Activated T-helper 17 cell treated with anti-CD3 and anti-CD28 coated beads, Interleukin-2, amount 50 U/mL, for 72 hours (primary cell): Measurements from ENCODE around the gene SGCB. TPM values are rescaled to one million over a fixed set of nuclear protein-coding genes. Genes with fewer than 3 reads are reported as not detected.
"Not testable (repeated sequence)": the region's sequence is repeated elsewhere in the genome, so short reads cannot be mapped to it uniquely, and the experiment has no call there.

ENCODE experiments used
- ATAC-seq: fragments of 150-1000 bp; cut with Tn5 transposase; replicated peaks from 2 replicates; pipeline ENCODE4 v1.10.0; 2021; ENCODE audit warnings: mild to moderate bottlenecking, moderate library complexity
- H3K27ac Mint-ChIP-seq: one replicate; pipeline ENCODE4 v1.8.0; 2022; ENCODE audit warnings: mixed read lengths
- H3K27me3 Mint-ChIP-seq: one replicate; pipeline ENCODE4 v1.8.0; 2022; ENCODE audit warnings: mixed read lengths
- H3K36me3 Mint-ChIP-seq: one replicate; pipeline ENCODE4 v1.8.0; 2022; ENCODE audit warnings: low read depth, mild to moderate bottlenecking, mixed read lengths
- H3K4me1 Mint-ChIP-seq: one replicate; pipeline ENCODE4 v1.8.0; 2022; ENCODE audit warnings: mixed read lengths
- H3K4me3 Mint-ChIP-seq: one replicate; pipeline ENCODE4 v1.8.0; 2022; ENCODE audit warnings: mild to moderate bottlenecking, mixed read lengths
- H3K9me3 Mint-ChIP-seq: one replicate; pipeline ENCODE4 v1.8.0; 2022; ENCODE audit warnings: mixed read lengths
- total RNA-seq, 2 donors: library from RNA; stranded (reverse); gene quantifications; one replicate each; pipeline ENCODE4 v1.2.3, GENCODE V29; 2022

Gene SGCB
- 10 to 100 TPM; 16.4 to 24.0 TPM for total RNA-seq

GRCh38 chr4:52038103-52038912 is at the start of gene SGCB:
Gene SGCB, minus strand, starts transcription at chr4:52038299. Its CDS starts 40 bp downstream, at chr4:52038259.
- Mint-ChIP-seq H3K4me1 (peaks cover 18% of the 10 kb centered on the region), H3K36me3 (no peaks in the 10 kb centered on the region), H3K27ac (peak within 1 kb of the TSS; percentile 79), H3K4me3 (peak within 1 kb of the TSS; percentile 80), H3K27me3 (peaks cover 18% of the 10 kb centered on the region), H3K9me3 (no peaks in the 10 kb centered on the region)
- ATAC-seq = peak; percentile 95

- ATAC-seq, H3K4me3 Mint-ChIP-seq, H3K27ac Mint-ChIP-seq, H3K36me3 Mint-ChIP-seq, H3K4me1 Mint-ChIP-seq, H3K9me3 Mint-ChIP-seq: not testable (repeated sequence)
- peaks cover 13% of the 10 kb centered on the region for H3K27me3 Mint-ChIP-seq
Observed at GRCh38 chr4:52086425-52086824, 48.3 kb upstream of the SGCB start.

- Mint-ChIP-seq H3K9me3 (no peaks in the 10 kb centered on the region), H3K4me1 (no peaks in the 10 kb centered on the region), H3K36me3 (no peaks in the 10 kb centered on the region), H3K4me3 (no peak overlapping the region), H3K27me3 (peaks cover 45% of the 10 kb centered on the region), H3K27ac (no peak overlapping the region)
- ATAC-seq = no peak
Observed at GRCh38 chr4:52081216-52081615, 43.1 kb upstream of the SGCB start.

- H3K4me3 Mint-ChIP-seq = no peak overlapping the region
- no peaks in the 10 kb centered on the region for H3K4me1 Mint-ChIP-seq
- no peaks in the 10 kb centered on the region for H3K36me3 Mint-ChIP-seq
- ATAC-seq = no peak
- no peaks in the 10 kb centered on the region for H3K9me3 Mint-ChIP-seq
- no peak overlapping the region for H3K27ac Mint-ChIP-seq
- H3K27me3 Mint-ChIP-seq = peaks cover 58% of the 10 kb centered on the region
Observed at GRCh38 chr4:52079659-52080058, 41.6 kb upstream of the SGCB start.

GRCh38 chr4:52076731-52077130 is 38.6 kb upstream of the SGCB start:
- no peaks in the 10 kb centered on the region for H3K4me1 Mint-ChIP-seq
- H3K4me3 Mint-ChIP-seq = no peak overlapping the region
- H3K9me3 Mint-ChIP-seq = no peaks in the 10 kb centered on the region
- no peaks in the 10 kb centered on the region for H3K36me3 Mint-ChIP-seq
- H3K27ac Mint-ChIP-seq = no peak overlapping the region
- no peak for ATAC-seq
- H3K27me3 Mint-ChIP-seq = peaks cover 60% of the 10 kb centered on the region

- no peaks in the 10 kb centered on the region for H3K4me1 Mint-ChIP-seq
- peaks cover 3% of the 10 kb centered on the region for H3K9me3 Mint-ChIP-seq
- H3K36me3 Mint-ChIP-seq = no peaks in the 10 kb centered on the region
- H3K27me3 Mint-ChIP-seq = peaks cover 53% of the 10 kb centered on the region
- no peak overlapping the region for H3K4me3 Mint-ChIP-seq
- no peak for ATAC-seq
- H3K27ac Mint-ChIP-seq = no peak overlapping the region
Observed at GRCh38 chr4:52071791-52072546, 33.9 kb upstream of the SGCB start.

- Mint-ChIP-seq H3K4me3 (no peak overlapping the region), H3K9me3 (peaks cover 3% of the 10 kb centered on the region), H3K27me3 (peaks cover 39% of the 10 kb centered on the region), H3K4me1 (no peaks in the 10 kb centered on the region), H3K36me3 (no peaks in the 10 kb centered on the region), H3K27ac (no peak overlapping the region)
- no peak for ATAC-seq
Observed at GRCh38 chr4:52069571-52069970, 31.5 kb upstream of the SGCB start.

GRCh38 chr4:52059372-52059771 is 21.3 kb upstream of the SGCB start:
- Mint-ChIP-seq H3K9me3 (no peaks in the 10 kb centered on the region), H3K27me3 (peaks cover 18% of the 10 kb centered on the region), H3K4me3 (no peak overlapping the region), H3K36me3 (no peaks in the 10 kb centered on the region), H3K27ac (no peak overlapping the region), H3K4me1 (no peaks in the 10 kb centered on the region)
- no peak for ATAC-seq

GRCh38 chr4:52058275-52058674 is 20.2 kb upstream of the SGCB start:
- Mint-ChIP-seq H3K4me1 (no peaks in the 10 kb centered on the region), H3K36me3 (no peaks in the 10 kb centered on the region), H3K27ac (no peak overlapping the region), H3K4me3 (no peak overlapping the region), H3K27me3 (peaks cover 28% of the 10 kb centered on the region), H3K9me3 (no peaks in the 10 kb centered on the region)
- ATAC-seq = no peak

- H3K27me3 Mint-ChIP-seq = peaks cover 39% of the 10 kb centered on the region
- ATAC-seq = no peak
Observed at GRCh38 chr4:52057196-52057595, 19.1 kb upstream of the SGCB start.

GRCh38 chr4:52054254-52054653 is 16.2 kb upstream of the SGCB start:
- H3K4me3 Mint-ChIP-seq = no peak overlapping the region
- no peaks in the 10 kb centered on the region for H3K36me3 Mint-ChIP-seq
- no peaks in the 10 kb centered on the region for H3K9me3 Mint-ChIP-seq
- H3K27ac Mint-ChIP-seq = no peak overlapping the region
- ATAC-seq = no peak
- peaks cover 7% of the 10 kb centered on the region for H3K4me1 Mint-ChIP-seq
- H3K27me3 Mint-ChIP-seq = peaks cover 46% of the 10 kb centered on the region

More at GRCh38 chr4:52057196-52057595, 19.1 kb upstream of the SGCB start:
- Mint-ChIP-seq H3K4me3 (no peak overlapping the region), H3K27ac (no peak overlapping the region), H3K4me1 (peaks cover 3% of the 10 kb centered on the region), H3K36me3 (no peaks in the 10 kb centered on the region), H3K9me3 (no peaks in the 10 kb centered on the region)

GRCh38 chr4:52052475-52052780 is 14.3 kb upstream of the SGCB start:
- peaks cover 50% of the 10 kb centered on the region for H3K27me3 Mint-ChIP-seq
- H3K36me3 Mint-ChIP-seq = no peaks in the 10 kb centered on the region
- peak overlapping the region; percentile 65 for H3K4me3 Mint-ChIP-seq
- H3K4me1 Mint-ChIP-seq = peaks cover 7% of the 10 kb centered on the region
- ATAC-seq = no peak
- H3K27ac Mint-ChIP-seq = no peak overlapping the region
- H3K9me3 Mint-ChIP-seq = no peaks in the 10 kb centered on the region

- H3K27ac Mint-ChIP-seq = no peak overlapping the region
Observed at GRCh38 chr4:52051615-52052474, 13.7 kb upstream of the SGCB start.

GRCh38 chr4:52051213-52051614 is 13.1 kb upstream of the SGCB start, which contains the start of gene SPATA18:
Gene SPATA18, plus strand, starts transcription at chr4:52051304. Its CDS starts 401 bp downstream, at chr4:52051705.
- no peaks in the 10 kb centered on the region for H3K36me3 Mint-ChIP-seq
- peak; percentile 56 for ATAC-seq

More at GRCh38 chr4:52051615-52052474, 13.7 kb upstream of the SGCB start:
- peak; percentile 53 for ATAC-seq
- Mint-ChIP-seq H3K9me3 (no peaks in the 10 kb centered on the region), H3K27me3 (peaks cover 48% of the 10 kb centered on the region), H3K36me3 (no peaks in the 10 kb centered on the region), H3K4me1 (peaks cover 7% of the 10 kb centered on the region), H3K4me3 (peak overlapping the region; percentile 65)

More at GRCh38 chr4:52051213-52051614, 13.1 kb upstream of the SGCB start, which contains the start of gene SPATA18:
- Mint-ChIP-seq H3K9me3 (no peaks in the 10 kb centered on the region), H3K4me1 (peaks cover 7% of the 10 kb centered on the region), H3K27ac (no peak within 1 kb of the TSS), H3K27me3 (peaks cover 48% of the 10 kb centered on the region), H3K4me3 (peak within 1 kb of the TSS; percentile 65)
